Activated CD4-positive, CD25-positive, alpha-beta regulatory T cell (primary cell): Measurements from ENCODE around the gene TM4SF18.

ENCODE experiments used
- DNase-seq, 4 experiments: peaks; one replicate each; lab custom pipeline; 2025; lab: John Stamatoyannopoulos, UW

Gene TM4SF18

GRCh38 chr3:149284034-149284433, 49.4 kb downstream of the TM4SF18 start:
- DNase-seq, result no peak

- DNase-seq, result no peak
Observed at GRCh38 chr3:149283401-149283800, 50.0 kb downstream of the TM4SF18 start.

DNA sequence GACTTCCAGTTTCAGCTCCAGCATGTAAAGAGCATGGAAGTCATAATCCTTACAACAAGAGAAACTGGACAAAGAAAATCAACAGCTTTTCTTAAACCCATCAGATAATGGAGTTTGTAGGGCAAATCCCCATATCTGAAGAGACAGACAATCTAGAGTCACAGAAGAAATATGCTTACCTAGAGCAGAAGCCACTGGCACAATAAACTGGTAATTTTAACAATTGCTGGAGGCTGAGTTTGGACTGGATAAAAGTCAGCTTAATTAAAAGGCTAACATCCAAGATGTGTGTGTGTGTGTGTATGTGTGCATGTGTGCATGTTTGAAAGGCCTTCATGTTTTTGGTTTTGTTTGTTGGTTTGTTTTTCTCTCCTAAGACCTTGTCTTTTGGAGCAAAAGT, 50.6 kb downstream of the TM4SF18 start:
- DNase-seq, result no peak

DNA sequence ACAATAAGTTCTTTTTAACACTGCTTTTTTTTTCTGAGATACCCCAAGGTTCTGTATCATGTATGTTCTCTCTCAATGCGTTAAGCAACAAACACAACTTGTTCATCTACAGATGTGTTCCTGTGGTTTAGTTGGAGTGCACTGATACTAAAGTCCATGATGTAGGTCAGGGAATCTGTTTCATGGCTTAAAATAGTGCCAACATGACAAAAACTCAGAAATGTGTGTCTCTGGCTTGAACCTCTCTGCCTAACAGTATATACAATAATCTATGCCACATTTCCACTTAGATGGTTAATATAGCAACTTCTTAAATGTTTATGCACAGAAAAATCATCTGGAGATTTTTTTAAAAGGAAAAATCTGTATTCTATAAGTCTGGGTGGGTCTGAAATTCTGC, 51.1 kb downstream of the TM4SF18 start:
- DNase-seq, result no peak

DNA sequence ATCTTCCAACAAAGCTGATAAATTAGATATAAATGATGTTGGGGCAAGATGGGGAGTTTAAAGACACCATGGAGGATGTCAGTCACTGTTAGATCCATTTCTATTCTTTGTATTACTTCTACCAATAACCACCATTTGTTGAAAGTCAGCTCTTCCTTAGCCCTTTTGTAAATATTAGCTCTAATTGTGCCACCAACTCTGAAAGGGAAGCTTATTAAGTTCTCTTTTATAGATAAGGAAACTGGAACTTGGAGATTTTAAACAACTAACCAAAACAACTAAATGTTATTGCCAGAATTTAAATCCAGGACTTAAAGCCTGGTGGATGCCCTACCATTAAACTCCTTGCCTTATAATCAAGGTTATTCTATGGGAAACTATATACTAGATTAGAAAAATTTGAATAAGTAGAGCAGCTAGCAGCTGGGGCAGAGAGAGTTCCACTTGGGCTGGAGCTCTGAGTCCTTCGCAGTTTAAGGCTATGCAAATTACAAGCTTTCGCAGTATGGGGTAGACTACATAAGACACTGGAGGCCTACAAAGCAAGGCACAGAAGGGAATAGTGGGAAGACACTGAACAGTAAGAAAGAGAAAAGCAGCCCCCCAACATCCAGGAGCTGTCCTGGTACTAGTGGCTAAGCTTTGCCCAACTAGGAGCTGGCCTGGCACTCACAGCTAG, 52.6 kb downstream of the TM4SF18 start:
- DNase-seq, result no peak

DNA sequence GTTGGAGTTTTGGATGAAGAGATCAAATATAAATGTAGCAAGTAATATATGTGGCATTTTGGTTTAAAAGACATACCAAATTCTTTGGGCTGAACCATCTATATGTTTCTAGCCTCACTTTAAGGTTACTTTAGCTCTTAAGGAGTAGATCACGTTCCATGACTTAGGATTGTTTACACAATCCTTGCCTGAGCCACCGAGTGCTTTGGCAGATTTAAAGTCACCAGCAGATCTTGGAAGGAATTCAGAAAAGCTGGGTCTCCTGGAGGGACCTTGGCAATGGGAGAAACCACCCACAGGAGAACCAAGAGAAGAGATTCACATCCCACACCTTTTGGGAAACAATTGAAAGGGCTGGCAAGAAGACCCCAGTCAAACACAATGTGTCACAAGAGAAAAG, 54.5 kb downstream of the TM4SF18 start:
- DNase-seq, result no peak

DNA sequence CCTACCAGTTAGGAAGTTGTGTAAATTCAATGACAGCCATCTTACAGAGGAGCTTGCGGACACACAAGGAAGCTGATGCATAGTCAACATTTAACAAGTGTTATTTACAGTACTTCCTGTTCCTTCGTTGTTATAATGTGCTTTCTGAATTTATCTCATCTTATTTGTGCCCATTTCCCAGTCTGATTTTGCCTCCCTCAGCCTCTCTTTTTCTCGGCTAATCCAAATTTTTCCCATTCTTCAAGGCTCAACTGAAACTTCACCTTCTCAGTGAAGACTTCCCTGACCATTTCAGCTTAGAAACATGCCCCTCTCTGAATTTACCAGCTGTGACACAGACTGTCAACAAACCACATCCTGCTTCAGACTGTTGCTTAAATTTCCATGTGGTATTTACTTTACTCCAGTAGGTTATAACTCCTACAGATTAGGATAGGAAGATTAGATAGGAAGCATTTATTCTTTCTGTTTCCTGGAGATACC, 56.1 kb downstream of the TM4SF18 start:
- DNase-seq, result no peak

DNA sequence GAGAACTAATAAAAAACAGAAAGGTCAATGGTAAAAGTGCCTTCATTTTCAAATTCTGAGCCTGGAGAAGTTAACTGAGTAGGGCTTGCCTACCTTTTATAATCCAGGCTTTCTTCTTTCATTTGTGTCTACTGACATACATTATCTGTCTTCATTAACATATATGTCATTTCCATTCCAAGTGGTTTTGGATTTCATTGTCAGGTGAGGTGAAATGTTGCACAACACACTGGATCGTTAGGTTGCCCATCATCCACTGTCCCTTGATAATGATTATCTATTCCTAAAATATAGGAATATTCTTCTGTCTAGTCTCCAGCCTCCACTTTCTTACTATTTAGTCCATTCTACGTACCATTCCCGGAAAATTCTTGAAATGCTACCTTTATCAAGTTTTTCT, 56.8 kb downstream of the TM4SF18 start:
- DNase-seq, result no peak

- no peak for DNase-seq
Observed at GRCh38 chr3:149274220-149274619, 59.2 kb downstream of the TM4SF18 start.

- no peak for DNase-seq
Observed at GRCh38 chr3:149273096-149273751, 60.2 kb downstream of the TM4SF18 start.

GRCh38 chr3:149271669-149272068, 61.8 kb downstream of the TM4SF18 start:
- no peak for DNase-seq

GRCh38 chr3:149270180-149270579, 63.3 kb downstream of the TM4SF18 start:
- DNase-seq, result no peak

DNA sequence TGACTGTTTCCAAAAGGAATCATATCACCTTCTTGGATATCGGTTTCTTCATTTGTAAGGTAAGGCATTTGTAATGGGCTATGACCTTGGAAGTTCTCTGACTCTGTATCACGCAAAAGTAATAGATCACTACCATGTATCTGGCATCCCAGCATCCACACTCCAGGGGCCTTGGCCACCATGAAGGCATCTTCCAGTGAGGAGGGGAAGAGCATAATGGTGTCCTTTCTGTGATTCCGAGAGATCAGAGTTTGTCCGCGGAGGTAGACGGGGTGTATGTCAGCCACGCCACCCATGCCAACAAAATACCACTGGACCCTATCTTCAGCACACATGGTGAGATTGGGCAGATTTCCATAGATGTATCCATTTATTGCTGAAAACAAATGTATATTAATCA, 63.7 kb downstream of the TM4SF18 start:
- no peak for DNase-seq
